PC-9 (cell line): ENCODE measurements around the gene CD6.

Experiments
- CTCF ChIP-seq: fragments of 200-600 bp; sonication (generic); conservative IDR thresholded peaks from 2 replicates; pipeline ENCODE4 v1.6.1; 2017; ENCODE audit warnings: mixed run types, antibody characterized with exemption, mild to moderate bottlenecking, moderate library complexity
- EZH2 ChIP-seq: fragments of 200-600 bp; sonication (generic); IDR thresholded peaks from 2 replicates; pipeline ENCODE4 v1.8.0; 2017; ENCODE audit warnings: antibody characterized with exemption, low read depth

GRCh38 chr11:61023966-61024295, 52.5 kb downstream of the CD6 start:
- TF ChIP-seq CTCF (no peak), EZH2 (no peak)
